ENCODE results near the gene GIPC1.

DNA sequence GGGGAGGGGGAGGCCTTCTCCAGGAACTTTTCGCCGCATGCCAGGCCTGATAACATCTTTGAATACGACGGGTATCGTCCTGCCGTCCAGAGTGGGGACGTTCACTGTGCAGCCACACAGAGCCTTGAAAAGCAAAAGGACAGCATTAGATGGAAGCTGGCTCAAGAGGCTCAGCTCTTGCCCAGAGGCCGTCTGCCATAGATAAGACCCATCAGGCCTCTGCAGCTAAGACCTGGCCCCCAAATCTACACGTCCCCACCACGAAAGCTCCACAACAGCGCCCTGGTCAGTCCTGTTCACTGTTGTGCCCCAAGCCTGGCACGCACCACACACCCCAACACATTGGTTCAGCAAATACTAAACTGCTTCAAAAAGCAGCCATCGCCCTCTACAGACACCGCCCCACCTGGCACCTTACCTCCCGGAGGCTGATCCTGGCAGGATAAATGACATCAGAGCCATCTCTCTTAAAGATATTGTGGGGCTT, 20.2 kb upstream of the GIPC1 start:
- no peak for TF ChIP-seq POLR2A (IDR thresholded peaks at IDR 0.05)
- TF ChIP-seq, protein P1, sequence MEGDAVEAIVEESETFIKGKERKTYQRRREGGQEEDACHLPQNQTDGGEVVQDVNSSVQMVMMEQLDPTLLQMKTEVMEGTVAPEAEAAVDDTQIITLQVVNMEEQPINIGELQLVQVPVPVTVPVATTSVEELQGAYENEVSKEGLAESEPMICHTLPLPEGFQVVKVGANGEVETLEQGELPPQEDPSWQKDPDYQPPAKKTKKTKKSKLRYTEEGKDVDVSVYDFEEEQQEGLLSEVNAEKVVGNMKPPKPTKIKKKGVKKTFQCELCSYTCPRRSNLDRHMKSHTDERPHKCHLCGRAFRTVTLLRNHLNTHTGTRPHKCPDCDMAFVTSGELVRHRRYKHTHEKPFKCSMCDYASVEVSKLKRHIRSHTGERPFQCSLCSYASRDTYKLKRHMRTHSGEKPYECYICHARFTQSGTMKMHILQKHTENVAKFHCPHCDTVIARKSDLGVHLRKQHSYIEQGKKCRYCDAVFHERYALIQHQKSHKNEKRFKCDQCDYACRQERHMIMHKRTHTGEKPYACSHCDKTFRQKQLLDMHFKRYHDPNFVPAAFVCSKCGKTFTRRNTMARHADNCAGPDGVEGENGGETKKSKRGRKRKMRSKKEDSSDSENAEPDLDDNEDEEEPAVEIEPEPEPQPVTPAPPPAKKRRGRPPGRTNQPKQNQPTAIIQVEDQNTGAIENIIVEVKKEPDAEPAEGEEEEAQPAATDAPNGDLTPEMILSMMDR (IDR thresholded peaks at IDR 0.05), result no peak
- no peak for TF ChIP-seq EP300 (IDR thresholded peaks at IDR 0.05)

Measured in stomach (tissue), 4 donors.